ENCODE data around the gene CSPG4. TPM values are rescaled to one million over a fixed set of nuclear protein-coding genes. Genes with fewer than 3 reads are reported as not detected.

CSPG4 gene
- total and polyA plus RNA-seq, 4 donors, result 10.6 to 160 (median 66.0) TPM

Other genes starting within 250 kb of the CSPG4 start
- 10 to 100 TPM; 25.0 to 37.9 TPM for gene PTPN9, start 133.5 kb downstream of the CSPG4 start, total RNA-seq
- 10 to 100 TPM in 1 of 2 donors, 1 to 10 TPM in 1; 9.8 to 17.1 TPM for gene PTPN9, start 133.5 kb downstream of the CSPG4 start, polyA plus RNA-seq
- 10 to 100 TPM; 16.3 to 20.9 TPM for gene SNUPN, start 87.1 kb downstream of the CSPG4 start, total RNA-seq
- 10 to 100 TPM; 17.9 to 18.7 TPM for gene SNUPN, start 87.1 kb downstream of the CSPG4 start, polyA plus RNA-seq
- 10 to 100 TPM; 35.2 to 46.1 TPM for gene IMP3, start 72.6 kb downstream of the CSPG4 start, total RNA-seq
- 10 to 100 TPM; 38.7 to 47.0 TPM for gene IMP3, start 72.6 kb downstream of the CSPG4 start, polyA plus RNA-seq
- gene SNX33, start 64.9 kb downstream of the CSPG4 start, total RNA-seq, result 10 to 100 TPM; 30.9 to 59.5 TPM
- 10 to 100 TPM in 1 of 2 donors, 1 to 10 TPM in 1; 6.3 to 26.7 TPM for gene SNX33, start 64.9 kb downstream of the CSPG4 start, polyA plus RNA-seq
- 10 to 100 TPM; 38.2 to 42.6 TPM for gene UBE2Q2, start 130.6 kb upstream of the CSPG4 start, total RNA-seq
- 10 to 100 TPM; 39.5 to 86.4 TPM for gene UBE2Q2, start 130.6 kb upstream of the CSPG4 start, polyA plus RNA-seq
- gene FBXO22, start 191.0 kb upstream of the CSPG4 start, total RNA-seq, result 10 to 100 TPM; 15.8 to 18.3 TPM
- 10 to 100 TPM; 12.5 to 18.9 TPM for gene FBXO22, start 191.0 kb upstream of the CSPG4 start, polyA plus RNA-seq